ENCODE data around the gene POC1A. TPM values are rescaled to one million over a fixed set of nuclear protein-coding genes. Genes with fewer than 3 reads are reported as not detected.
"Not testable (repeated sequence)": the region's sequence is repeated elsewhere in the genome, so short reads cannot be mapped to it uniquely, and the experiment has no call there.

The POC1A gene
- total RNA-seq, 1 donor from 2014 or later: 16.8 TPM

DNA sequence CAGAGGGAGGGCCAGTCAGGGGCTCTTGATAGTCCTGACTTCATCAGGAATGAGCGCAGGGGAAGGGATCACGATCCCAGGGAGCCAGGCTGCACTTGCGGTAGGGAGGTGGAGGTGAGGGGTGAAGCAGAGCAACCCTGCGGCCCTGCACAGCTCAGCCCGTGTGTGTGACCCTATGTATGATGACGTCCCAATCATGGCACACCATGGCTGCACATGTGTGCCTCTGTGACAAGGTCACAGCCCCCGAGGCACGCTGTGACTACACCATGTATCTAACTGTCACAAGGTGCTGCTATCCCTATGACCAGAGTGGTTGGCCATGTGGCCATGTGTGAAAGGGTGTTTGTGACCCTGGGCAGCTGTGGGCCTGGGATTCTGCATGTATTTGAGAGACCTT lies 30.5 kb upstream of the POC1A start:
- intact Hi-C loops (cut with micrococcal nuclease): no loop called here

DNA sequence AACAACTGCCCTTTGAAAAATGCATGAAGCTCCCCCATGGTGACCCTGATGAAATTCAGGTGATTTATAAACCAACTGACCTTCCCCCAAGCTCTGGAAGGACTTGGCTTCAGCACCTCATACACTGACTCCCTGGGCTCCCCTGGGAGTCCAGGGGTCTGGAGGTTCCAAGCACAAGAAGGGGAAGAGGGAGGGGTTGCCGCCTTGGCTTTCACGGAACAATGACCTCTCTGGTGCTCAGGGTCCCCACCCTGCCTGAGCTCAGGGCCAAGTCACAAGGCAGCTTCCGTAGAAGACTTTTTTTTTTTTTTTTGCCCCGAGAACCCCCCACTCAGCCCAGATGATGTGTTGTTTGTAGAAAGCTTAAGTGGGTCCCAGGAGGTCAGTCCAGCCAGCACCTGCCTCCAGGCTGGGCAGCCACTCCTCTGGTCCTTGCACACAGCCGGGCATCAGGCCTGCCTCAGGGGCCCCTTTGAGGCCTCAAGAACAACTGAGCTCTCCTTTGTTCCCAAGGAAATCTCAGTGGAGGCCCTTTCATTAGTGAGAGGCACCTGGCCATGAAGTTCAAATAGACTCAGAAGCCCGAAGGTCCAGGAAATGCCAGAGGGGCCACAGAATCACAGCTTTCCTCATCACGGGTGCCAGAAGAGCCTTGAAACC lies 29.7 kb upstream of the POC1A start:
- intact Hi-C loops (cut with micrococcal nuclease): no loop called here

DNA sequence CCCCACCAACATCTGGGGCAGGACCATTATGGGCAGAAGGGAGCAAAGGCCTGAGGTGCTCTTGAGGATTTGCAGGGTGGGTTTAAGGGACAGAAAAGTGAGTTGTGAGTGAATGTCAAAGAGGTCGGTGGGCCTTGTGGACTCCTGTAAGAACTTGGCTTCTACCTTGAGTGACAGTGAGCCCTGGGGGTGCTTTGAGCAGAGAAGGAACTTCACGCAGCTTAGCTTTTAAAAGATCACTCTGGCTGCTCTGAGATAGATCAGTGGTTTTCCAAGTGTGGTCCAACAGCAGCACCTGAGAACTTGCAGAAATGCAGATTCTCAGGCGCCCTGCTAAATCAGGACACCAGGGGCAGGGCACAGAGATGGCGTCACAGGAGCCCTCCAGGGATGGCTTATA lies 28.5 kb upstream of the POC1A start:
- intact Hi-C loops (cut with micrococcal nuclease): no loop called here

DNA sequence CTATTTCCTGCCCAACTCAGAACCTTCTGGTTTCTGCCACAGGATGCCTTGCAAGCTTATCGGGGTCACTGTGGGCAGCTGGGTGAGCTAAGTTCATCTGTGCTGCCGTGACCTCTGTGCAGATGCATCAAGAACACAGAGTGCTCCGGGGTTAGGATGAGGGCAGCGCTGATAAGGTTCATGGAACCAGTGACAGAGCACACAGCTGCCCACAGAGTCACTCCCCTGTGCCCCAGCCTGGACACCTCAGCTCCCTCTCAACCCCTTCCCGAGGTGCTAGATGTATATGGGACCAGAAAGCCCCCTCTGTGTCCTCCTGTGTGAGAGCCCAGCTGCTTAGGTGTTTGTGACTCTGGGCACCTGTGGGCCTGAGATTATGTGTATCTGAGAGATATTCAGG lies 28.0 kb upstream of the POC1A start:
- intact Hi-C loops (cut with micrococcal nuclease): no loop called here

DNA sequence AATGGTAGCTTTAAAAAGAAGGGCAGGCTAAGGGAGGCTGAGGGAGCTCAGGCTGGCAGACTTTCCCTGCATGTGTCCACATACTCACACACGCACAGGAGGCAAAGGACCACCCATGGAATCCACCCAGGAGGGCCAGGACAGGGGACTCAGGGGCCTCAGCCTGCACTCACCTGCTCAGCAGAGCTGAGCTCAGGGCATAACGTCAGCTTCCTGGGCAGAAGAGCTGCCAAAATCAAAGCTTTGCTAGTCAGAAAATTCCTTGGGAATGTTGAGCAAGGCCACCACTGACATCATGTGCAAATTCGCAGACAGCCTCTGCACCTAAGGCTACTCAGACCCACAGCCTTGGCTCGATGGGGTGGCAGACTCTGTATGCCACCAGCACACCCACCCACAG lies 27.3 kb upstream of the POC1A start:
- intact Hi-C loops (cut with micrococcal nuclease): no loop called here

DNA sequence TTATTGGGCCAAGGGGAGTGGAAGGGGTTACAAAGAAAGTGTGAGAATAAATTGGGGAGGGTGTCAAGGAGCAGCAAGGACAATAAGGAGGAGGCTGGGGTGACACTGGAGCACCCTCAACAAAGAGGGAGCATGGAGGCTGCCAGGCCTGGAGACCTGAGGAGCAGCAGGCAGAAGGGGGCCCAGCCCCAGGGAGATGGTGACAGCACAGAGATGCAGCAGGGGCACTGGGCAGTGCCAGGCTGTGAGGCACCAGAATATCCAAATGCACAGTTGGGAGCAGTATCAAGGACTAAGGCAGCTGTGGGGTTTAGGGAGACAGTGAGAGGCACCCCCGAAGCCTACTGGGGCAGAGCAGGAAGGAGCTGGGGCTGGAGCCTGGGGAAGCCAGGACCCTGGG lies 24.3 kb upstream of the POC1A start:
- intact Hi-C loops (cut with micrococcal nuclease): no loop called here

DNA sequence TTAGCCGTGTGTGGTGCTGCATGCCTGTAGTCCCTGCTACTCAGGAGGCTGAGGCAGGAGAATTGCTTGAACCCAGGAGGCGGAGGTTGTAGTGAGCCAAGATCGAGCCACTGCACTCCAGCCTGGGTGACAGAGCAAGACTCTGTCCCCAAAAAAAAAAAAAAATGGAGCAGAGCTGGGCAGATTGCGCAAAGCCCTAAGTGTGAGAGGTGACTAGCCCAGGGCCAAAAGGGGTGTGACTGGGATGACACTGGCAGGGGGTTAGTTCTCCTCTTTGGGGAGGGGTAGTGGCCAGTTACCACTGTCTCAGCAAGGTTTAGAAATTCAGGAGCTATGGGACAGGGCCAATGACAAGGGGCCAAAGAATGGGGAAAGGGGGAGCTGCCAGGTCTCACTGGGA lies 23.9 kb upstream of the POC1A start:
- intact Hi-C loops (cut with micrococcal nuclease): not testable (repeated sequence)

DNA sequence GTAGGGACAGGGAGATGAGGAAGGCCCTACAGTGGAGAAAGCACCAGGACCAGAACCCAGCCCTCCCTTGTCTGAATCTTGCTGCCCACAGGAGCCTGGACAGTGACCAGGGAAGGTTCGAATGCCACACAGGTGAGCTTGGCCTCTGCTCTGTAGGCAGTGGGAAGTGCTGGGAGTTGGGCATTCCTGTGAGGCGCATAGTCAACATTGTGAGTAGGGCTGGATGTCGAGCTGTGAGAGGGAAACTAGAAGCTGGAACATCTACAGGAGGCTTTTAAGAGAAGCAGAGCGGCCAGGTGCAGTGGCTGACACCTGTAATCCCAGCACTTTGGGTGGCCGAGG lies 23.4 kb upstream of the POC1A start:
- intact Hi-C loops (cut with micrococcal nuclease): no loop called here

DNA sequence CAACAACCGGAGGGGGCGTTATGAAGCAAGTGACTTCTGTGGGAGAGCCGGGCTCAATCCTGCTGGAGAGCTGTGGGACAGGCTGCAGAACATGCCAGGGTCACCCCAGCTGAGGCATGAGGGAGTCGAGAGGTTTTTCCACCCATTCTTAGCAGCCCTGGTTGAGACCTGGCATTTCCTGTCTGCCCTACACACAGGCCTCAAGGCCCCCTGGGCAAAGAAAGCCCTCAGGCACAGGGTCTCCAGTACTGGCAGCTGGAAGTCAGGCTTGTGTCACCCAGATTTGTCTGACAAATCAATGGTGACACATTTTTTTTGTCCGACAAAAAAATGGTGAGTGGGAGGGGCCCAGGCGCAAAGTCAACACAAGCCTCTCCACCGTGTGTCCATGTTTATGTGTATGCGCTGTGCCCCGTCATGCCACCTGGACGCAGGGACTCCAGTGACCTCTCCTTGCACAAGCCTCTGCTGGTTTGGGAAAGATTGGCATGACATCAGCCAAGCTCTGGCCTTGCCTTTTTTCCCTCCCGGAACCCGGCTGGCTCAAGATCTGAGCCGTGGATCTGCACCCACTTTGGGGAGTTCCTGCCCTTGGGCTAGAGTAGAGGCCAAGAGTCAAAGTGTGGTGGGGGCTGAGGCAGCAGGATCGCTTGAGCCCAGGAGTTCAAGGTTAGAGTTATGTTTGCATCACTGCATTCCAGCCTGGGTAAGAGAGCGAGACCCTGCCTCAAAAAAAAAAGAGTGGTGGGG lies 22.9 kb upstream of the POC1A start:
- intact Hi-C loops (cut with micrococcal nuclease): no loop called here

DNA sequence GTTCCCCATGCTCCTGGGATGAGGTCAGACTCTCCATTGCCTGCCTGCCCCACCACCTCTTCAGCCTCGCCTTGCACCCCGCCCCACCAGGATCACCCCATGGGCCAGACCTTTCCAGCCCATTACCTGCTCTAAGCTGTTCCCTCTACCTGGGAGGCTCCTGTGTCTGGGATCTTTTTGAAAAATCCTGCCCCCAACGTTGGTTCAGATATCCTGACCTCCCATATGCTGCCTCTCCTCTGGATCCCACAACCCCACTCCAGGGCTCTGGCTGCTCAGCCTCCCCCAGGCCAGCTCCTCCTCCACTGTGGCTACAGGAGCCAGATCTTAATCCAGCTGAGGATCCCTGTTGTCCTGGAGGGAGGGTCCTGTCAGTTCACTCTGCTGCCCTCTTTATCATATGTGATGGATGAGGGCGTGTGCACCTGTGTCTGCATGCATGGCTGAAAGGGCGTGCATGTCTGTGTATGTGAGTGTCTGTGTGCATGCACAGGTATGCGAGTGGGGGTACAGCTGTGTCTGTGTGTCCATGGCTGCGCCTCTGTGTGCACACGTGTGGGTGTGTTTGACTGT lies 22.0 kb upstream of the POC1A start:
- intact Hi-C loops (cut with micrococcal nuclease): no loop called here

DNA sequence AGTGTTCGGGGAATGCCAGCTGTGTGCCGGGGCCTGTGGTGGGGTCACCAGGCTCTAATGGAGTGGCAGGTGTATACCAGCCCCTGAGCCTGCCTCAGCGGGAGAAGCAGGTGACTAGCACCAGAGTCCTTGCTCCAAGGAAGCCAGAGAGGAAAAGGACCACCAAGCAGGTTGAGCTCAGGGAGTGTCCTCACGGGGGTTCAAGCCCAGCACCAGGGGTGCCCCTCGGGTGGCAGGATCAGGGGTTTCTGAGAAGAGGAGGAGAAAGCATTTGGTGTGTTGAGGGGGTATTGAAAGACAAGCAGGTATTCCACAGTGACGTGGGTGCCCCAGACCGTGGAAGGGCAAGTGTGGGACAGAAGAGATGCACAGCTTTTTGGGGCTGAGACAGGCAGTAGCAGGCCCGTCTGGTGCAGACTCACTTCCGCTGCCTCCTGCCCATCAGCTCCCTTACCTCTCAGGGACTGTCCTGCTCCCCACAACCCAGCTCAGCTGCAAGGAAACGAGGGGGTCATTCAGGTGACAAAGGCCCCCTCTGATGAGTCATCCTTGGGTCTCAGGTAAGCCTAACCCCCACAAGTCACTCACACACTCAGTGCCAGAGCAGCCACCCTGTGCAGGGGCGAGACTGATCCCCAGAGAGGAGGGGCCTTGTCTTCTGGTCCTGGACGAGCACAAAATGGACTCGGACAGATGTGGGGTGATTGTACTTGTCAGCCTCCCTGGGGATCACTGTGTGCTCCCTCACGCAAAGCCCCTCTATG lies 21.4 kb upstream of the POC1A start:
- intact Hi-C loops (cut with micrococcal nuclease): no loop called here

DNA sequence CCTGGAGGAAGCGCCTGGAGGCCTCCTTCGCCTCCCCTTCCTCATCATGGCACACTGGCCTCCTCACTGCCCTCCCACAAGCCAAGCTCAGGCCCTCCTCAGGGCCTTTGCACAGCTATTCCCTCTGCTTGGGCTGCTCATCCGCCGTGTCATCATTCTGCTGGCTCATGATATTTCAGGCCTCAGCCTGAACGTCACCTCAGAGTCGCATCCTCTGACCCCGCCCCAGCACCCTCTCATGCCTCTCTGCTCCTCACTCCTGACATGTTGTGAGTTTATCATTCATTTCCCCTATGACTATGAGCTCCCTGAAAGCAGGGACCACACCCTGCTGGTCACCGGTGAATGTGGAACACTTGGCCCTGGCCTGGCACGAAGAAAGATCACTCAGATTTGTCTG lies 20.7 kb upstream of the POC1A start:
- intact Hi-C loops (cut with micrococcal nuclease): no loop called here

DNA sequence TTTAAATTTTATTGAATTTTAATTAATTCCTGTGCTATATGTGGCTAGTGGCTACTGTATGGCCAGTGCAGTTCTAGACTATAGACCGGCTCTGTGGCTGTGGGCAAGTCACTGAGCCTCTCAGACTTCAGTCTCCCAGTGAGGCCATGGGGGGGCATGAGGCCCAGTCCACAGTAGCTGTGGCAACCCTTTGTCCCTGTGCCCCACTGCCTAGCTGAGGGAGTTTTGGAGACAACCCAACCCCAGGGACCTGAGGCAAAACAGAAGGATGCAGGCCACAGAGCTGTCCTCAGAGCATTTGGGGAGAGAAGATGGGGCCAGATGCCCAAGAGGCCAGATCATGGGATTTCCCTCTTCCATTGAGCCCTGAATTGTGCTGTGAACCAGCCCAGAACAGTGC lies 18.9 kb upstream of the POC1A start:
- intact Hi-C loops (cut with micrococcal nuclease): no loop called here

DNA sequence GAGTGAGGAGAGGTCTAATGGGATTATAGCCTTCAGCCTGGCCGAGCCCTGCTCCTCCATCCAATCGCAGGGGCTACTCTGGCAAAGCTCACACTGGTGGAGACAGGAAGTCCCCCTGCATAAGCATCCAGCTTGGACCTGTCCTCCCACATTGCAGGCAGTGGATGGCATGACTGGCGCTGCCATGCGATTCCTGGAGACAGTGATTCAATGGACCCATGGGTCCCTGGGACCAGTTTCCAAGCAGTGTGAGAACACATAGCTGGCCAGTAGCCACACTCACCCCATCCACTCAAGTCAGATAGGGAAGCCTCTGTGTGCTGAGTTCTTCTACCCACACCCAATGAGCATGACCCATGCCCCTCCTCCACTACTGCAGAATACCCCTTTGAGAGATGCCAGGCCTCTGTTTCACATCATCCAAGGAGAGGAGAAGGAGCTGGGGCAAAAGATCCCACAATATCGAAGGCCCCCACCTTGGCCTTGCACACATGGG lies 18.1 kb upstream of the POC1A start:
- intact Hi-C loops (cut with micrococcal nuclease): no loop called here

DNA sequence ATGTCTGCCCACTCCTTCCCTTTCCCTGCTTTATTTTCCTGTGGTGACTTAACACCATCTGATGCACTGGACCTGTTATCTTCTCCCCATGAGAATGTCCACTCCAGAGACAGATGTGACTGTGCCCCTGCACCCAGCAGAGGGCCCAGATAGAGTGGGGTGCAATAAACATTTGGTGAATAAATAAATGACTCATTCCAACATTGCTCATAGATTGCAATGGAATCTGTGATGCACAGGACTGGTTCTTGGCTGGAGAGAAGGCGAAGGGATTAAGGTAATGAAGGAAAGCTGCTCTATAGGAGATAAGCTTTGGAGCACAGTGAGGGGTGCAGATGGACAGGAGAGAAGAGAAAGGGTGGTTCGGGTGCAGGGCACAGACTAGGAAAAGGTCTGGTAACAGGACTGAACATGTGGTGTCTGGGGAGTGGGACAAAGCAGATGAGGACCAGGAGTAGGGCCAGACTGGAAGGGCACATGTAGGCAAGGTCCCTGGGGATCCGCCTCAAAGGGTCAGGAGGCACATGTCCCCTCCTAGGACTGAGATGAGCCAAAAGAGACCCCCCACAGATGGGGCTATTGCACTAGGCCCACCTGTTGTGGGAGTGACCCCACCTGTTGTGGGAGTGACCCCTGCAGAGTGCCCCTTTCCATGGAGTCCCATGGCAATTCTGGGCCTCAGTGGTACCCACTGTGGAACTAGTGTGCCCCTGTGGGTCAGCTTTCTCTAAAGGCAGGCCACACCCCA lies 17.5 kb upstream of the POC1A start:
- intact Hi-C loops (cut with micrococcal nuclease): no loop called here

DNA sequence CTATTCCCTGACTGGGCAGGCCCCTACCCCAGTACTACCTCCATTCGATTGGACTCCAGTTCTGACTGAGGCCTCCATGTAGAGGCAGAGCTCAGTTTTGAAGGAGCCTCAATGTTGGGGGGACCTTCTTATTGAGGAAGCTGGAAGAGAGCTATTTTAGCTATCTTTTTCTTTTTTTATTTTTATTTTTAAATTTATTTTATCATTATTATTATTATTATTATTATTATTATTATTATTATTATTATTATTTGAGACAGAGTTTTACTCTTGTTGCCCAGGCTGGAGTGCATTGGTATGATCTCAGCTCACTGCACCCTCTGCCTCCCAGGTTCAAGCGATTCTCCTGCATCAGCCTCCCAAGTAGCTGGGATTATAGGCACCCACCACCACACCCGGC lies 16.0 kb upstream of the POC1A start:
- intact Hi-C loops (cut with micrococcal nuclease): not testable (repeated sequence)

DNA sequence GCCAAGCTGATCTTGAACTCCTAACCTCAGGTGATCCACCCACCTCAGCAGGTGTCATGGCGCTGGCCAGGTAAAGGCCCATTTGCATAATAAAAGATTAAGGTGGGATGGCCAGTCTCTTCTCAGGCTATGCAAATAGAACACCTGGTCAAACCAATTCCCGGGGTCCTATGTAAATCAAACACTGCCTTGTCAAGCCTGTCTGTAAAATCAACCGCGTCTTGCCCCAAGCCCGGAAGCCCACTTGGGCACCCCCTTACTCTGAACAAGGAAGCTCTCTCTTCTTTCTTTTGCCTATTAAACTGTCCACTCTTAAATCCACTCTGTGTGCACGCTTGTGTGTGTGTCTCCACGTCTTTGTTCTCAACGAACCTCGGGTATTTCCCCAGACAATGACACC lies 13.0 kb upstream of the POC1A start:
- intact Hi-C loops (cut with micrococcal nuclease): no loop called here

DNA sequence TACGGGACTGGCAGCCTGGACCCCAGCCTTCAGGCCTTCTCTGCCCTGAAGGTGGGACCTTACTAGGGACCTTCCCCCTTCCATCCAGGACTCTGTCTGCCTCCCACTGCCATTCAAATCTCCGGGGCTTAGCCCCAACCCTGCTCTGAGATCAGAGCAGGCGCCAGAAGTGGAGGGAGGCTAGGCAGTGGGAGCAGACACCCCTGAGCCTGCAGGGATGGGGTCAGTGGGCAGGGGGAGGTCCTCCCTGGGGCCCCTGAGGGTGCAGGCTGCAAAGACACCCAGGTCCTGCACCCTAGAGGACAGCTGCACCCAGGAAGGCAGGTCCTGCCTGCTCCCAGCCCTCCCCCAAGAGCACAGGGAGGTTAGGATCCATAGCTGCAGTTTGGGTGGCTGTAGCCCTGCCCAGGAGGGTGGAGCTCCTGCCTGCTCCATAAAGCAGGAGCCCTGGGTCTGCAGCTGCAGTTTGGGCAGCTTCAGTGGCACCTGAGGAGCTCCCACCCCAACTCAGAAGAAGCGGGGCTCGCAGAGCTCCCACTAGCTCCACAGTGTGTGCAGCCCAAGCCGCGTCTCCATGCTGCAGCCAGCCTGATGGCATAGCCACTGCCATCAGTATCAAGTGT lies 8.1 kb upstream of the POC1A start:
- intact Hi-C loops (cut with micrococcal nuclease): no loop called here

DNA sequence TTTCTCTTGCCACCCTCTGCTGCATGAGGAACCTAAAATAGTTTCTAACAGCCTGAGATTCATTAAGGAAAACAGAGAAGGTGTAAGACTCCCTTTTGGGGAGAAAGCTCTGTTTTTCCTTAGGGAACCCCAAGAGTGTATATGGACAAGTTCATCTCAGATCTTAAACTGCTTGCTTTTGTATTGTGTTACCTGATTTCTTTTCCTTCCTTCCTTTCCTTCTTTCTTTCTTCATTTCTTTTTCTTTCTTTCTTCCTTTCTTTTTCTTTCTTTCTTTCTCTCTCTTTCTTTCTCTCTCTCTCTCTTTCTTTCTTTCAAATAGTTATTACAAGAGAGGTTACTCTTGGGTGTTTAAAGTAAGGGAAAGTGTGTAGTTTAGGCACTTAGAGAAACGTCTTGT lies 5.3 kb upstream of the POC1A start:
- intact Hi-C loops (cut with micrococcal nuclease): loop anchor here (10.0 kb wide), 4 partner anchors 475 to 1545 kb away; partner anchors contain the start of genes CISH, MAPKAPK3, RBM15B and TKT

DNA sequence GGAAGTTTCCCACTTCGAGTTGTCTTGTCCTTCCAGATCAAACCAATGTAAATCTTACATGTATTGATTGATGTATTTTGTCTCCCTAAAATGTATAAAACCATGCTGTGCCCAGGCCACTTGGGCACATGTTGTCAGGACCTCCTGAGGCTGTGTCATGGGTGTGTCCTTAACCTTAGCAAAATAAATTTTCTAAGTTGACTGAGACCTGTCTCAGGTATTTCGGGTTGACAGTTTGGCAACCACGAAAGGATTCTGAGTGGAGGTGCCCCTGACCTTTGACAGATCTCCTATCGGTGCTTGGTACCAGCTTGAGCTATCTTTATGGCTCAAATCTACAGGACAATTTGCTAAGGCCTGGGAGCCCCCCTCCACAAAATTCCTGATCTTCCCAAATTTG lies 1.7 kb upstream of the POC1A start:
- intact Hi-C loops (cut with micrococcal nuclease): loop anchor here (2.0 to 10.0 kb wide), 5 partner anchors 123 to 1541 kb away; partner anchors contain the start of genes CISH, MAPKAPK3, RBM15B and TKT
